ENCODE data around the gene SLC12A5. TPM values are rescaled to one million over a fixed set of nuclear protein-coding genes. Genes with fewer than 3 reads are reported as not detected.

SLC12A5 gene
- total RNA-seq, 1 donor from 2014 or later = not detected

- Mint-ChIP-seq H3K4me3 (ENCODE audit: unreplicated experiment) (no peak overlapping the region), H3K9me3 (ENCODE audit: unreplicated experiment) (no peaks in the 10 kb centered on the region), H3K36me3 (ENCODE audit: unreplicated experiment) (no peaks in the 10 kb centered on the region), H3K4me1 (ENCODE audit: unreplicated experiment) (no peaks in the 10 kb centered on the region), H3K27me3 (ENCODE audit: unreplicated experiment) (peaks cover 46% of the 10 kb centered on the region), H3K27ac (ENCODE audit: unreplicated experiment) (no peak overlapping the region)
- TF ChIP-seq CTCF (IDR thresholded peaks at IDR 0.05) = no peak
- DNase-seq (ENCODE audit: extremely low spot score, unreplicated experiment) = no peak
Measured at GRCh38 chr20:46100988-46101387, 72.0 kb downstream of the SLC12A5 start.

- DNase-seq (ENCODE audit: extremely low spot score, unreplicated experiment) = no peak
- H3K4me1 Mint-ChIP-seq (ENCODE audit: unreplicated experiment) = no peaks in the 10 kb centered on the region
- no peak for TF ChIP-seq CTCF (IDR thresholded peaks at IDR 0.05)
- H3K27me3 Mint-ChIP-seq (ENCODE audit: unreplicated experiment) = peaks cover 48% of the 10 kb centered on the region
- H3K27ac Mint-ChIP-seq (ENCODE audit: unreplicated experiment) = no peak overlapping the region
- no peaks in the 10 kb centered on the region for H3K36me3 Mint-ChIP-seq (ENCODE audit: unreplicated experiment)
- H3K9me3 Mint-ChIP-seq (ENCODE audit: unreplicated experiment) = no peaks in the 10 kb centered on the region
- H3K4me3 Mint-ChIP-seq (ENCODE audit: unreplicated experiment) = no peak overlapping the region
Measured at GRCh38 chr20:46101957-46102356, 72.9 kb downstream of the SLC12A5 start.

GRCh38 chr20:46102940-46103339 is 73.9 kb downstream of the SLC12A5 start:
- no peaks in the 10 kb centered on the region for H3K9me3 Mint-ChIP-seq (ENCODE audit: unreplicated experiment)
- no peak for TF ChIP-seq CTCF (IDR thresholded peaks at IDR 0.05)

GRCh38 chr20:46104262-46104661 is 75.2 kb downstream of the SLC12A5 start:
- H3K36me3 Mint-ChIP-seq (ENCODE audit: unreplicated experiment) = no peaks in the 10 kb centered on the region
- H3K9me3 Mint-ChIP-seq (ENCODE audit: unreplicated experiment) = no peaks in the 10 kb centered on the region
- H3K4me3 Mint-ChIP-seq (ENCODE audit: unreplicated experiment) = no peak overlapping the region
- peaks cover 50% of the 10 kb centered on the region for H3K27me3 Mint-ChIP-seq (ENCODE audit: unreplicated experiment)
- H3K27ac Mint-ChIP-seq (ENCODE audit: unreplicated experiment) = no peak overlapping the region
- TF ChIP-seq CTCF (IDR thresholded peaks at IDR 0.05) = no peak
- no peak for DNase-seq (ENCODE audit: extremely low spot score, unreplicated experiment)
- H3K4me1 Mint-ChIP-seq (ENCODE audit: unreplicated experiment) = no peaks in the 10 kb centered on the region

More at GRCh38 chr20:46102940-46103339, 73.9 kb downstream of the SLC12A5 start:
- H3K27me3 Mint-ChIP-seq (ENCODE audit: unreplicated experiment) = peaks cover 49% of the 10 kb centered on the region
- H3K27ac Mint-ChIP-seq (ENCODE audit: unreplicated experiment) = no peak overlapping the region
- H3K4me1 Mint-ChIP-seq (ENCODE audit: unreplicated experiment) = no peaks in the 10 kb centered on the region
- DNase-seq (ENCODE audit: extremely low spot score, unreplicated experiment) = no peak
- no peak overlapping the region for H3K4me3 Mint-ChIP-seq (ENCODE audit: unreplicated experiment)
- no peaks in the 10 kb centered on the region for H3K36me3 Mint-ChIP-seq (ENCODE audit: unreplicated experiment)

- no peaks in the 10 kb centered on the region for H3K9me3 Mint-ChIP-seq (ENCODE audit: unreplicated experiment)
- no peaks in the 10 kb centered on the region for H3K4me1 Mint-ChIP-seq (ENCODE audit: unreplicated experiment)
- no peak overlapping the region for H3K4me3 Mint-ChIP-seq (ENCODE audit: unreplicated experiment)
- no peak for DNase-seq (ENCODE audit: extremely low spot score, unreplicated experiment)
- no peaks in the 10 kb centered on the region for H3K36me3 Mint-ChIP-seq (ENCODE audit: unreplicated experiment)
- no peak overlapping the region for H3K27ac Mint-ChIP-seq (ENCODE audit: unreplicated experiment)
- TF ChIP-seq CTCF (IDR thresholded peaks at IDR 0.05) = no peak
- H3K27me3 Mint-ChIP-seq (ENCODE audit: unreplicated experiment) = peaks cover 53% of the 10 kb centered on the region
Measured at GRCh38 chr20:46107061-46107460, 78.0 kb downstream of the SLC12A5 start.

Data from osteocyte (in vitro differentiated cells).